22Rv1 (cell line): Measurements from ENCODE around the gene MMAB.

Source experiments
- H3K27ac ChIP-seq: fragments of 450-650 bp; 2 replicates; pipeline ENCODE4 v1.5.1; 2017
- ZFX ChIP-seq: fragments of 450-650 bp; IDR thresholded peaks from 2 replicates; pipeline ENCODE4 v1.6.1; 2017; ENCODE audit warnings: antibody characterized with exemption, borderline replicate concordance
- TF ChIP-seq, protein P1 (sequence below): fragments of 450-650 bp; IDR thresholded peaks from 2 replicates; pipeline ENCODE4 v1.5.1; 2017; ENCODE audit warnings: mild to moderate bottlenecking

Gene MMAB

DNA sequence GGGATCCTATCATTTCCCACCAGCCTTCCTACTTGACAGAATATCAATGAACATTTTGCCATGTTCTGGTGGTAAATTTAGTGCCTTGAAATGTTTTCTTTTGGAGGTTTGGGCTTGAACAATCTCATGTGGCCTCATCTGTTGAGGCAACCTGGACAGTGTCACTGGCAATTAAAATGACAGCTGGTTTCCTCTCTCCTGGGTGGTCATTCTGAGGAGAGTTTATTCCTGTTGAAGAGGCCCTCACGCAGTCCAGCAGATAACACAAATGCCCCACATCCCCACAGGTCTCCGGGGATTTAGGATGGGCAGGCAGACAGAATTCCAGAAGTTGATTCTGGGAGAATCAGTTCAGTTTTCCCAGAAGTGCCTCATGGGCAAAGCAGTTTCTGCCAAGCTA lies 41.9 kb downstream of the MMAB start:
- H3K27ac ChIP-seq = no peak overlapping the region
- TF ChIP-seq, protein P1, sequence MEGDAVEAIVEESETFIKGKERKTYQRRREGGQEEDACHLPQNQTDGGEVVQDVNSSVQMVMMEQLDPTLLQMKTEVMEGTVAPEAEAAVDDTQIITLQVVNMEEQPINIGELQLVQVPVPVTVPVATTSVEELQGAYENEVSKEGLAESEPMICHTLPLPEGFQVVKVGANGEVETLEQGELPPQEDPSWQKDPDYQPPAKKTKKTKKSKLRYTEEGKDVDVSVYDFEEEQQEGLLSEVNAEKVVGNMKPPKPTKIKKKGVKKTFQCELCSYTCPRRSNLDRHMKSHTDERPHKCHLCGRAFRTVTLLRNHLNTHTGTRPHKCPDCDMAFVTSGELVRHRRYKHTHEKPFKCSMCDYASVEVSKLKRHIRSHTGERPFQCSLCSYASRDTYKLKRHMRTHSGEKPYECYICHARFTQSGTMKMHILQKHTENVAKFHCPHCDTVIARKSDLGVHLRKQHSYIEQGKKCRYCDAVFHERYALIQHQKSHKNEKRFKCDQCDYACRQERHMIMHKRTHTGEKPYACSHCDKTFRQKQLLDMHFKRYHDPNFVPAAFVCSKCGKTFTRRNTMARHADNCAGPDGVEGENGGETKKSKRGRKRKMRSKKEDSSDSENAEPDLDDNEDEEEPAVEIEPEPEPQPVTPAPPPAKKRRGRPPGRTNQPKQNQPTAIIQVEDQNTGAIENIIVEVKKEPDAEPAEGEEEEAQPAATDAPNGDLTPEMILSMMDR = no peak
- no peak for TF ChIP-seq ZFX

DNA sequence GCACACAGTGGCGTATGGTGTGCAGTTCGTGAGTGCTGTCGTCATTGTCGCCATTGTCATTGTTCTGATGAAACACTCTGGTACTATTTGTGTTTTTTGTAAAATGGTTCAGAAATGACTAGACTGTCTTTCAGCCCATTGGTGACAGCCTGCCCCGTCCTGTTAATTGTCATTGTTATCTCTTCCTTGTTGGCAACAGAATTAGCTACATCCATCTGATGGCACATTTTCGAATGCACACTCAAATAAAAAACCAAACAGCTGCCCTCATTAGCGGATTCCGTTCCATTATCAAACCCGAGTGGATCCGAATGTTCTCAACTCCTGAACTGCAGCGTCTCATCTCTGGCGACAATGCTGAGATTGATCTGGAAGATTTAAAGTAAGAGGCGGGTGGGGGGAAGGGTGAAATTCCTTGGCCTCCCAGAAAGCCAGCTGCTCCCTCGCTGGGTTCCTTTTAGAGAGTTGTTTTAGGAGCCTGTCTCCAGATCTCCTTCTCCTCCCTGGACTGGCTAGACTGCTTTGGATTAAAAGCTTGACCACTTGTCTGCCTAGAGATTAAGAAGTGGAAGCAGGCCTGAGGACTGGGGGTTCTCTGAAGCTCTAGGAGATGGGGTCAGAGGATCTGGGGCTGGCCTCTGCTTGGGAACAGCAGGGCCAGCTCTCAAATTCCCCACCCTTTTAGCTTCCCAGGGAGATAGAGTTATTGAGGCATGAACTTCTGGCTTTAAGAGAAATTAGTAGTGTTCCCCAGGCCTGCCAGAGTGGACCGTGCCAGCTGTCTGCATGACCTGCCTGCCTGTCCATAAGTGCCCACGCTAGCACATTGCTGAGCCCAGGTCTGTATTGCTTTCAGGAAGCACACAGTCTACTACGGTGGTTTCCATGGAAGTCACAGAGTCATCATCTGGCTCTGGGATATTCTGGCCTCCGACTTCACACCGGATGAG lies 43.3 kb downstream of the MMAB start:
- TF ChIP-seq ZFX = no peak
- TF ChIP-seq, protein P1 = no peak
- no peak overlapping the region for H3K27ac ChIP-seq

DNA sequence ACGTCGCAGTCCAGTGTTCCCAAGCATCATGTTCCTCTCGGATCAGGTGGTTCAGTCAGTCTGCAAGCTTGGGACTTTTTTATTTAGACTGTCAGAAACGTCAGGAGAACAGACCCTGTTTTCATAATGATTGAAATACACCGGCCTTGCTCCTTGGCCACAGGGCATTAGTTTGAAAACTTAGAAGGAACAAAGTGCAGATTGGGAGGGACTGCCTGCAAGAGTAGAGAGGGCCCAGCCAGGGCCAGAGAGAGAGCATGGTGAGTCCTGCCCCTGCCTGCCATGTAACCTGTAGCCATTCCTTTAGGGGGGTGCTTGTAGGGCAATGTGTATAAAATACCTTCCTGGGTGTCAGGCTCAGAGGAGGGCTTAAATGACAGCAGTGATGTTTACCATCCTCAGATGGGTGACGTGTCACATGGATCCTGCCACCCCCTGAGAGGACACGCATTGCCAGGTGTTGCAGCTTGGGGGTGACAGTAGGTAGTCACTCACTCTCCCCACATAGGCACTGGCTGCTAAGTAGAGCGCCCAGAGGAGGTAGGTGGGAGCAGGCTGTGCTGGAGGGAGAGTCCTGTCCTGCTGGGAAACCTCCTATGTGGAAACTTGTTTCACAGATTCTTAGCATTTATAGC lies 45.7 kb downstream of the MMAB start:
- TF ChIP-seq, protein P1 = no peak
- TF ChIP-seq ZFX = no peak
- no peak overlapping the region for H3K27ac ChIP-seq

DNA sequence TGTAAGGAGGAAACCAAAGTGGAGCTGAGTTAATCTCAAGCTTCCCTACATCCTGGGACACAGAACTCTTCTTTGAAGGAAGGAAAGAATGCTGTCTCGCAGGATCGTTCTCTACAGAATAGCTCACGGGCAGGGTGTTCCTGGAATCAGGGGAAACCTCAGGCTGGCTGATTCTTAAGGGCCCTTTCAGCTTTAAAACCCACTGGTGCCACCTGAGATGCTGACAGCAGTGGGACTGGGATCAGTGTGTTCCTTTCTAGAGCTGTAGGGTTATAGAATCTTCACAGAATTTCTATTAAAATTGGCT lies 48.1 kb downstream of the MMAB start:
- no peak for TF ChIP-seq ZFX
- TF ChIP-seq, protein P1 = no peak
- no peak overlapping the region for H3K27ac ChIP-seq

DNA sequence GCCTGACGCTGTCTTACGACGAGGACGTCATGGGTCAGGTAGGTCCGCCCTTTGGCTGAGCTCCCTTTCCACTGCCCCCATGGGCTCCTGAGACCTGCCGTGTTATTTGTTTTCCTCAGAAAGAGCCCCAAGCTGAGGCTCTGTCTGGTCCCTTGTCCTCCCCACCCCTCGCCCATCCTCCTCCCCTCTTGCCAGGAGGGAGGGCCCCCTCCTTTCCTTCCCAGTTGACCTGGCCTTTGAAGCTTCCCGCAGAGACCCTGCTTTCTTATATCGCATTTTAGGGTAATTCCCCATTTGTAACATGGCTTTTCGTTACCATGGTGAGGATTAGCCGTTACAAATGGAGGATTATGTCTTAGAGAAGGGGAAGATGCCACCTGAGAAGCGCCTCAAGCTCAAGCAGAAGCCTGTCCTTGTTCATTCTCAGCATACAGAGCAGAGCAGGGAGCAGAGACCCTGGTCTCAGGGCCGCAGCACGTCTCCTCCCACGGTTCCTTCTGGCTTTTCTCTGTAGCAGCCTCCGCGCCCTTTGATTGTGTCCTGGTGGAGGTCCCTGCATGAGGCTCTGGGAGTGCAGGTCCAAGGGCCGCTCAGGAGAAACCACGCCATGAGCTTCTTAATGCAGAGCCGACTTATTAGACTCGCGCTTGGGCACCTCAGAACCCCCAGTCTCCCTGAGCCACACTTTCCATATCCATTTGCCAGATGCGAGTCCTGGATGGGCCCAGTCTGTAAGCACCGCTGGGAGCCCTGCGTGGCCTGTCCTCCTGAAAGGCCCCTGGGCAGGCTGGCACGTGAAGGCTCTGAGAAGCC lies 48.6 kb downstream of the MMAB start:
- TF ChIP-seq ZFX = no peak
- TF ChIP-seq, protein P1 = no peak
- no peak overlapping the region for H3K27ac ChIP-seq

DNA sequence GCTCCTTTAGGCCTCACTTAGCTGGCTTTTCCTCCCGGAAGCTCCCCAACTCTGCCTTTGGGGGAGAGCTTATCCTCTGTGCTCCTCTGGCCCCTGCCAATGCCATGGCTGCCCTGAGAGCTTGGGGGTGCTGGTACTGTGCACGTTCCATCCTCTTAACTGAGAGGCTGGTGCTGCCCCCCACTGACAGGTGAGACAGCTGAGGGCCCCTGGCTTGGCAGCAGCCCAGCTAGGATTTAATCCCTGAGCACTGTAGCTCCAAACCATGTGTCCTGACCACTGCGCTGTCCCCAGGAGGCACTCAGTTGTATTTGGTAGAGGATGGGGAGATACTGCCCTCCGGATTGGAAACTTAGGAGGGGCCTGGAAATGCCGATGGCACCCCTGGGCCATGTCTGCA lies 49.8 kb downstream of the MMAB start:
- TF ChIP-seq, protein P1 = no peak
- no peak for TF ChIP-seq ZFX
- no peak overlapping the region for H3K27ac ChIP-seq
